ENCODE results near the gene UBLCP1.

UBLCP1 gene

GRCh38 chr5:159316519-159317383 lies 53.7 kb downstream of the UBLCP1 start:
- DNase-seq: peak; percentile 42 to 79

GRCh38 chr5:159317849-159318248 lies 54.8 kb downstream of the UBLCP1 start:
- no peak for DNase-seq

- DNase-seq: no peak
These were observed 55.4 kb downstream of the UBLCP1 start for GRCh38 chr5:159318448-159318847.

GRCh38 chr5:159319363-159319762 lies 56.3 kb downstream of the UBLCP1 start:
- no peak for DNase-seq

- no peak for DNase-seq
These were observed 56.7 kb downstream of the UBLCP1 start for GRCh38 chr5:159319832-159320231.

- no peak for DNase-seq
These were observed 59.1 kb downstream of the UBLCP1 start for GRCh38 chr5:159322180-159322579.

GRCh38 chr5:159324102-159324755 lies 61.1 kb downstream of the UBLCP1 start:
- no peak for DNase-seq

GRCh38 chr5:159324986-159325385 lies 61.9 kb downstream of the UBLCP1 start:
- DNase-seq: no peak

GRCh38 chr5:159330131-159330800 lies 67.2 kb downstream of the UBLCP1 start, which contains the start of gene IL12B:
Gene IL12B (minus strand): TSS chr5:159330487. CDS start chr5:159326782, 3,705 bp downstream.
- DNase-seq: no peak

GRCh38 chr5:159331093-159331973 lies 68.2 kb downstream of the UBLCP1 start:
- peak in 1 of 2 experiments; percentile 16 for DNase-seq

- no peak for DNase-seq
These were observed 69.9 kb downstream of the UBLCP1 start for GRCh38 chr5:159332800-159333544.

GRCh38 chr5:159333545-159333925 lies 70.4 kb downstream of the UBLCP1 start:
- DNase-seq: no peak
